ENCODE measurements around the gene CIAO3.

DNA sequence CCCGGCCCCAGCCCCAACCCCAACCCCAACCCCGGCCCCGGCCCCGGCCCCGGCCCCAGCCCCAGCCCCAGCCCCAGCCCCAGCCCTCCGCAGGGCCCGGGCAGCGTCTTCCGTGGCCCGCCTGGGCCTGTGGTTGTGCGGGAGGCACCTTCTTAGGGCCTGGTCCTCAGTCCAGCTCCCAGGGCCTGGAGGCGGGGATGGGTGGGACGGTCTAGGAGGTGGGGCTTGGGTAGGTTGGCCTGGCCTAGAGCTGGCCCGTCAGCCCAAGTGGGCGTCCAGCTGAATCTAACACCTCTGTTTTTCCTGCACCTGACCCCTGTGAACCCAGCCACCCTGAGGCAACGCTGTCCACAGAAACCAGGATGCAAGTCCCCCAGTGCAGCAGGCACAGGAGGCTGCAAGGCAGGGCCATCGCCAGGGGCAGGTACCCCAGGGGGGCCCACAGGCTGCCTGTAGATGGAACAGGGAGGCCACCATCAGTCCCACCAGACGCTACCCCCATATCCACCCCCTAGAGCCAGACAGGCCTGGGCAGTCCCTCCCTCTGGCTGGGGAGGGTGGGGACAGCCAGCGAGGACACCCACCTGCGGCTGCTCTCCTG, 28.5 kb upstream of the CIAO3 start:
- no peak for TF ChIP-seq EZH2 (IDR thresholded peaks at IDR 0.05; ENCODE audit: low read length)
- TF ChIP-seq, protein P1, sequence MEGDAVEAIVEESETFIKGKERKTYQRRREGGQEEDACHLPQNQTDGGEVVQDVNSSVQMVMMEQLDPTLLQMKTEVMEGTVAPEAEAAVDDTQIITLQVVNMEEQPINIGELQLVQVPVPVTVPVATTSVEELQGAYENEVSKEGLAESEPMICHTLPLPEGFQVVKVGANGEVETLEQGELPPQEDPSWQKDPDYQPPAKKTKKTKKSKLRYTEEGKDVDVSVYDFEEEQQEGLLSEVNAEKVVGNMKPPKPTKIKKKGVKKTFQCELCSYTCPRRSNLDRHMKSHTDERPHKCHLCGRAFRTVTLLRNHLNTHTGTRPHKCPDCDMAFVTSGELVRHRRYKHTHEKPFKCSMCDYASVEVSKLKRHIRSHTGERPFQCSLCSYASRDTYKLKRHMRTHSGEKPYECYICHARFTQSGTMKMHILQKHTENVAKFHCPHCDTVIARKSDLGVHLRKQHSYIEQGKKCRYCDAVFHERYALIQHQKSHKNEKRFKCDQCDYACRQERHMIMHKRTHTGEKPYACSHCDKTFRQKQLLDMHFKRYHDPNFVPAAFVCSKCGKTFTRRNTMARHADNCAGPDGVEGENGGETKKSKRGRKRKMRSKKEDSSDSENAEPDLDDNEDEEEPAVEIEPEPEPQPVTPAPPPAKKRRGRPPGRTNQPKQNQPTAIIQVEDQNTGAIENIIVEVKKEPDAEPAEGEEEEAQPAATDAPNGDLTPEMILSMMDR (optimal IDR thresholded peaks at IDR 0.05 in 1 of 3, IDR thresholded peaks at IDR 0.05 in 1 of 3, conservative IDR thresholded peaks at IDR 0.05 in 1 of 3; ENCODE audit: extremely low read depth in 1 of 3, insufficient read depth in 2 of 3, low read length in 3 of 3), result no peak
